GM18519 (cell line): ENCODE data around the gene TMEM87B.
"Not testable (repeated sequence)": the region's sequence is repeated elsewhere in the genome, so short reads cannot be mapped to it uniquely, and the experiment has no call there.

ENCODE experiments used
- ATAC-seq: cut with Tn5 transposase; IDR thresholded peaks from one replicate; pipeline ENCODE4 v1.9.1; 2021; ENCODE audit warnings: mild to moderate bottlenecking, moderate library complexity; ENCODE audit not compliant: unreplicated experiment, low FRiP score

TMEM87B gene

GRCh38 chr2:112032689-112033465 lies 22.2 kb upstream of the TMEM87B start:
- no peak for ATAC-seq

DNA sequence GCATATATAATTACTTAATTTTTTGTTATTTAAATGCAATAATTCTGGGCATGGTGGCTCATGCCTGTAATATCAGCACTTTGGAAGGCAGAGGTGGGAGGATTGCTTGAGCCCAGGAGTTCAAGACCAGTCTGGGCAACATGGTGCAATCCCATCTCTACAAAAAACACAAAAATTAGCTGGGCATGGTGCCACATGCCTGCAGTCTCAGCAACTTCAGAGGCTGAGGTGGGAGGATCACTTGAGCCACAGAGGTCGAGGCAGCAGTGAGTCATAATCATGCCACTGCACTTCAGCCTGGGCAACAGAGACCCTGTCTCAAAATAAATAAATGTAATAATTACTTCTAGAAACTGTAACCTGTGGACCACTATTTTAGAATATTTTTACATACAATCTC lies 21.5 kb upstream of the TMEM87B start:
- no peak for ATAC-seq

- ATAC-seq, result no peak
Observed at GRCh38 chr2:112034924-112035323, 20.1 kb upstream of the TMEM87B start.

- no peak for ATAC-seq
Observed at GRCh38 chr2:112035786-112036185, 19.3 kb upstream of the TMEM87B start.

GRCh38 chr2:112039556-112039955 lies 15.5 kb upstream of the TMEM87B start:
- not testable (repeated sequence) for ATAC-seq

GRCh38 chr2:112040066-112040465 lies 15.0 kb upstream of the TMEM87B start:
- not testable (repeated sequence) for ATAC-seq

GRCh38 chr2:112041460-112041859 lies 13.6 kb upstream of the TMEM87B start:
- ATAC-seq, result not testable (repeated sequence)

- no peak for ATAC-seq
Observed at GRCh38 chr2:112045446-112046014, 9.5 kb upstream of the TMEM87B start.

DNA sequence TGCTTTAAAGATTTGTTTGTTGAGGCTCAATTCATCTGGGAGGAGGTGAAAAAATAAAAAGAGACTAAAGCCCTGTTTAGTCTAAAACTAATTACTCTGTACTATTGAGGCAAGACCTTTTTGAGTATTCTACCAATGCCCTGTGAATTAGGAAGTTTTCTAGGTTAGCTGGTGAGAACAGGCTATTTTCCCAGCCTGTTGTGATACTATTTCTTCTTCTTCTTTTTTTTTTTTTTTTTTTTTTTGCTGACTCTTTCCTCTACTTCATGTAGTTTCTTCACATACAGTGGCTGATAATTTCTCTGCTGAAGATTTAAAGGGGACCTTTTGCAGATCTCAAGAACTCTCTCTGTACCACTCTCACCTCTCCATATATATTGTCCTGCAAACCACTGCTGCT lies 8.8 kb upstream of the TMEM87B start:
- no peak for ATAC-seq

GRCh38 chr2:112047537-112048235 lies 7.4 kb upstream of the TMEM87B start:
- no peak for ATAC-seq

DNA sequence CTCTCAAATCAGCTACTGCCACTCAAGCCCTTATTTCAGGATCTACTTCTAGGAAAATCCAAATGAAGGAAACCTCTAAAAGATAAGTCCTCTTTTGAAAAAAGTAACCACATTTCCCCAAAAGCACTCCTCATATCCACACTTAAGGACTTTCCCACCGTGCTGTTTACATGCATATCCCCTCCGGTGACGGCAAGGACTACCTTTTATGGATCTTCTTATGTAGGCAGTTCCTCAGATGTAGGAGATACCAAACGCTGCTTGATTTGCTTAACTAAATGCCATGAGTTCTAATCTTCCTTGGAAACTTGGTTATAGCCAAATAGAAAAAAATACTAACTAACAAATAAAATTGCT lies 6.9 kb upstream of the TMEM87B start:
- ATAC-seq, result no peak

GRCh38 chr2:112048887-112049286 lies 6.2 kb upstream of the TMEM87B start:
- ATAC-seq, result no peak

DNA sequence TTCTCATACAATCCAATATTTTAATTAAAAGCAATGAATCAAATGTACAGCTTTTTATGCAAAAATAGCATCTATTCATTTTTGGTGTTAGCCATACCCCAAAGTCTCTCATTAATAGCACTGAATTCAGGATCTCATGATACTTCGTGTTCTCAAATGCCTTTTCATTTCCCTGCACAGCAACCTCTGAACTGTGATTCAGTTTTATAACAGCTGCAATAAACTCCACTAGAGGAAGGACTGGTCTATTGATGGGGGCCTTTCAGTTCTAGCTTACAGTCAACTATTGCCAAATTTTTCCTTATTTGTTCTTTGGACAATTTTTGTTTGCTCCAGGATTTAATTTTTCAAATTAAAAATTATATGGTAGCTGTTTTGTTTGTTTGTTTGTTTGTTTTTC lies 4.8 kb upstream of the TMEM87B start:
- no peak for ATAC-seq

- peak; percentile 38 for ATAC-seq
Observed at GRCh38 chr2:112053917-112054846, 887 bp upstream of the TMEM87B start.

DNA sequence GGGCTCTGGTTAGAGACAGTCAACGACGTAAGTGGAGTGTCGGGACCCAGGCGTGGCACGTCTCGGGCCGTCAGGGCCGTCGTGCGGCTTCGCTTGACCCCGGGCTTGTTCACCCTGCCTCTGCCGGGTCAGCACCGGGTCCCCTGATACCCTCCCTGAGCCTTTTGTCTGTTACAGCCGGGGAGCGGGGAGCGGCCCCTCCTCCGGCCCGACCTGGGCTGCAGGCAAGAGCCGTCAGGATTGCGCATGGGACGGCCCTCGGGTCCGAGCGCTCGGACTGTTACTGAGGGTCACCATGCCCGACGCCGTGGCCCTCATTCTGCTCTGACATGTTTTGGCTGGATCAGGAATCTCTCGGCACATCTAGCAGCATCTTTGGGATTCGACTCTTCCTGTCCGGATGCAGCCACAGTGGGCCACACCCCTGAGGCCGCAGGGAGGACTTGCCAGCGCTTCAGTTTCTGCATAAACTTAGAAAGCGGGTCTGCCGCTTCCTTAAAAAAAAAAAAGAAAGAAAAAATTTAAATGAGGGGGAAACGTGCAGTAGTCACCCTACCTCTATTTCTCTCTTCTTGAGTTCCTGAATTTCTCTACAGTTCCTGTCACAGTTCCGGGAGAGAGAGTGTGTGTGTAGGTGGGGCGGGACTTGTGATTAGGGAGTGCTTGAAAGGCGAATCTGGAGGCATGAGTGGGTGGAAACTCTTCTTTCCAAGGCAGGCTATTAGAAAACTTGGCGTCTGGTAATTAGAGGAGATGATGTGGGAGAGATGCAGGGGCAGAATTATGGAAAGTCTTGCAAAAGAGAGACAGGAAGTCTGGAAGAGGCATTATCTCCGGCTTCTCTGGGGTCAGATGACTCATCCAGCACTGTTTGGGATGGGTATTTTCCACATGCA lies 909 bp downstream of the TMEM87B start:
- no peak for ATAC-seq

DNA sequence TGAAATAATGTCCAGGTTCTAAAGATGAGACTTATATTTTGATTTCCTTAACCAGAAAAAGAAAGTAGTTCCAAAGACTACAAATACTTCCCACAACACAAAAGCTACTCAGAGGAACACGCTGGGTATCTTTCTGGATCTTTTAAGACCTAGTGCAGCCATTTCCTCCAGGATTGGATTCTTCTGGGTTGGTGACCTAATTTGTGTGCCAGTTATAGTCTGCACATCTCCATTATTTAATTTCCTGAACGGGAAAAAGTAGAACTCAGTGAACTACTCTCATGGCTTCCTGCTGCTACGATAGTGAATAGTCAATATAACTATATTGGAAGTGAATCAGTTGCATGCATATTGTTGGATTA lies 1.5 kb downstream of the TMEM87B start:
- ATAC-seq, result no peak

DNA sequence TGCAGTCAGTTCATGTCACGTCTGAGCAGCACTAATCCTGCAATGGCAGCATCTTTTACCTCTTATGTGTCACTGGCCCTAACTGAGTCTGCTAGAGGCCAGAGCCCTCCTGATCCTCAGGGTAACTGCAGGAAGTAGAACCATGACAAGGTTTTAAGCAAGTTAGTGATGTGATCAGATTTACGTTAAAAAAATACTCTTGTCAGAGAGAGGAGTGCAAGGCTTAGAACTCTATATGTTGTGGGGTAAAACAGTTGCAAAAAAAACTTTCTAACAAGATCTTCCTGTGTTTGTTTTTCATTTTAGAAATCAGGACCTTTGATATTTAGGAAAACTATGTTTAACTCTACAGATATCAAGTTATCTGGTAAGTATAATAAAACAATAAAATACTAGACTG lies 4.6 kb downstream of the TMEM87B start:
- ATAC-seq, result no peak

DNA sequence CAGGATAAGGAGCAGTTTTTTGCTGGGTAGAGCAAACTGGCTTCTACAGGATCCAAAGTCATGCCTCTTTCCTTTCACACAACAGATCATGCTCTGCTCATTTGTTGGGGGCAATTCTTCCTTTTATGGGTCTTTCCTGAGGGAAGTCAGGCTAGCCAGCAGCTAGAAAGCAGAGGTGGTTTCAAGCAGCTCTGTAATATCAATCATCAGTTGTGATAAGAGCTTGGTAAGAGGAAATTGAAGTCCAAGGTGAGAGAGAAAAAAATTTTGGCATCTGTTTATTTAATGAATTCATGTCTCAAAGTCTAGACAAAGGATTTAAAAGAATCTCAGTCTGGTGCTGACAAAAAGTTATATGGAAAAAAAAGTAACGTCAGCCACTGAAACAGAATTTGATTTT lies 6.2 kb downstream of the TMEM87B start:
- no peak for ATAC-seq

- ATAC-seq, result no peak
Observed at GRCh38 chr2:112061840-112062239, 6.8 kb downstream of the TMEM87B start.

- ATAC-seq, result no peak
Observed at GRCh38 chr2:112062894-112063293, 7.8 kb downstream of the TMEM87B start.
